GM19025 (cell line): ENCODE results near the gene MGLL.
"Not testable (repeated sequence)": the region's sequence is repeated elsewhere in the genome, so short reads cannot be mapped to it uniquely, and the experiment has no call there.

Experiments used
- ATAC-seq: cut with Tn5 transposase; IDR thresholded peaks from one replicate; pipeline ENCODE4 v1.9.1; 2021; ENCODE audit warnings: mild to moderate bottlenecking, low read depth, moderate library complexity; ENCODE audit not compliant: unreplicated experiment

MGLL gene

DNA sequence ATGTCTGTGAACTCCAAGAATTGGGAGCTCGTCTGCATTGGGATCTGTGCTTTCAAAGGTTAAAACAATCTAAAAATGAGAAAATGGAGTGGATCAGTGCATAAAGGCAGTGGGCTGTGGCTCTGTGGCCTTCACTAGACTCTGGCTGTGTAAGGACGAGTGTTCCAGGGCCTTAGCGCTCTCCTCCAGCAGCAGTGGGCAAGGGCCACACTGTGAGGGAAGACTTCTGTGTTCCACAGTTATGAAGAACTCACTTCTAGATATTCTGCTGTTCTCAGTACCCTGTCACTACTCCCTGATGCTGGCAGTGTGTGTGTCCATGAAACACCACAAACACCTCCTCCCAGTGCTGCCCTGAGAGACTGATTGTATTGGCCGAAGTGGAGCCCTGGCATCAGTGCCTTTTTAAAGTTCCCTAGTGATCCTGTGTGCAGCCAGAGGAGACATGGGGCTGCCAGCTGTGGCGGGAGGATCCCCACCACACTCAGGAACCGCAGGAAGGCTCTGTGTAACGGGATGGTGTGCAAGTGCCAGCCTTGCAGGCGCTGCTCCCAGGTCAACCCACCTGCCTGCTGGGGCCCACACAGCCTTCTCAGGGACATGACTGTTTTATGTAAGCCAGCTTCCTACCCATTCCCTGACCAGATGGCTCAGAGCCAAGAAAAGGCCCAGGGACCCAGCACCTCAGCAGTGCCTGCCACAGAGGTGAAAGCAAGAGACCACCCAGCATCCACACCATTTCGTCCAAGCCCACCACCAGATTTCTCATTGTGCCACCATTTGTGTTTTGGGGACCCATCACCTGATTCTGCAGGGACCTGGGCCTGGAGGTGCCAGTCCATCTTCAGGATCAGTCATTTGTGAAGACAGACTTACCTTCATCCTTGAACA lies 109.2 kb downstream of the MGLL start:
- no peak for ATAC-seq

DNA sequence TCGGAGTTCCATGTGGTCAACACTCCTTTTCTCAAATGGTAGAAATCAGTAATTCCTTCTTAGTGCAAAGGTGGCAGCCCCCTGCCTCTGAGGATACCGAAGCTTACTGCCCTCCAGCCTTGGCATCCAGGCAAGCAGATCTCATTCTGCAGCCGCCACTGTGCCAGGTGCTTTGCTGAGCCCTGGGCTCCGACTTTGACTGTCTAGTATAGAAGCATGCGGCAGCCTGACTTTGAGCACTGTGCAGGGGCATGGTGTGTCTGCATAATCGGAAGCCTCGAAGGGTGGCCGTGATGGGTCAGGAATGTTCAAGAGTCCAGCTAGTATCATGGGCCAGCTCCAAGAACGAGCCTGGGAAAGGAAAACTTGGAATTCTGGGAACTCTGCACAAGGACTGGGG lies 109.9 kb downstream of the MGLL start:
- ATAC-seq = no peak

DNA sequence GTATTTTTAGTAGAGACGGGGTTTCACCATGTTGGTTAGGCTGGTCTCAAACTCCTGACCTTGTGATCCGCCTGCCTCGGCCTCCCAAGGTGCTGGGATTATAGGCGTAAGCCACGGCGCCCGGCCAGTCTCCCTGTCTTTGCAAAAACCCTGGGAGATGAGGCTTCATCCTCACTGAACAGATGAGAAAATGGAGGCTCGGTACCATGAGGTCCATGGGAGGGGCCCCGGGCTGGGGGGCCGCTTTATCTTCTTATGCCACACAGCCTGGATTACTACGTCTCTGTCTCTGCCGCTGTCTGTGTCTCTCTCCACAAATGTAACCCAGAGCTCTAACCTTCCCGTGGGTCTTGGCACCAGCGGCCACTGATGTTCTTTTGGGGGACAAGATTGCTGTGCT lies 110.4 kb downstream of the MGLL start:
- ATAC-seq = no peak

DNA sequence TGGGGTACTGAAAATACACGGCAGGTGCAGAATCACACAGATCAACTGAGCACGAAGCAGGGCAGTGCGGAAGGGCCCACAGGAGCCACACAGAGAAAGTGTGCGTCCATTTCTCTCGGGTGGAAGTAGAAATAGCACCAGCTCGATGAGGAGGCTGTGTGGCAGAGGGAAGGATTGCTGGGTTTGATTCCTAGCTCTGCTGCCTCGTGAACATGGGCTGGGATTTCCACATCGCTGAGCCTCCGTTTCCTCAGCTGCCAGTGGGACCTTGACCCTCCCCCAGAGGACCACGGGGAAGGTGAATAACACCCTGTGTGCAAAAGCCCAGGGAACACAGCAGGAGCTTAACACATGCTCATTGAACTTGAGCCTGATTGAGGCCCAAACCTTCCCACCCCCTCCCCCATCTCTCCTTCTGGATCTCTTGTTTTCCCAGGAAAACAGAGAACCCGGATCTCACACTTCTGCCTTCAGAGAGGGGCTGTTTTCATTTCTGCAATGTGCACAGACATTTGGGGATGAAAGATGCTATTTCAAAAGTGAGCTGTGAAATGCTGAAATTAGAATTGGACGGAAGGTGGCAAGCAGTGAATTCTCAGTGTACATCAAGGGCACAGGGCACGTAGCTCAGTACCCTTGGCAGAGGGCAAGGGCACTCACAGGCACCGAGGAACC lies 111.2 kb downstream of the MGLL start:
- no peak for ATAC-seq

DNA sequence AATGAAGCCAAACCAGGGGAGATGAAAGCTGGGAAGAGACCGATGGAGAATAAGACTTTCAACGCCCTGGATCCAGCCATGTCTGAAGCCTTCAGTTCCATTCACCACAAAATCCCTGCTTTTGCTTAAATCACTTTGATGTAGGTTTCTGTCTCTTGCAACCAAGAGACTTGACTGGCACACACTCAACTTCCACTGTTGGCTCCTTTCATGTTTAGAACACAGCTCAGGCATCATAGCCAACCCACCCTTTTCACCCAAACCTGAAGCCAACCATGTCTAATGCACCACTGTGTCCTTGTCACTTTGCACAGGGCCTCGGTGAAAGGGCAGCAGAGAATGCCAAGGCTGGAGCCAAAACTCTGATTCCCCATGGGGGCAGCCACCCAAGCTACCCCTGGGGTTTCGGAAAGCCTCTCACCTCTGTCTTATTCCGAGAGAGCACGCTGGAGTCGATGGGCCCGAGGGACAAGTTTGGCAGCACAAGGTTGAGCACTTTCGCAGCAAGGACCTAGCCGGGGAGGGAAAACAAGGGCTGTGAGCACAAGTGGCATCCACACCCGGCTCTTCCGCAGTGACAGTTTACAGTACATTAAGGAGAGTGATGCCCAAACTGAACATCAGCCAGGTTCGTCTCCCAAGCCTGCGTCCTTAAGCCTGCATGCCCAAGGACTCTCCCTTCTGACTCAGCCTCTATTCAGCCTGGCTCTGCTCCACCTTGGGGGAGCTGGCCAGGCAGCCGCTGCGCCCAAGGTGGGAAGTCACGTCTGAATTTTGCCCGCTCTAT lies 112.0 kb downstream of the MGLL start:
- ATAC-seq = no peak

DNA sequence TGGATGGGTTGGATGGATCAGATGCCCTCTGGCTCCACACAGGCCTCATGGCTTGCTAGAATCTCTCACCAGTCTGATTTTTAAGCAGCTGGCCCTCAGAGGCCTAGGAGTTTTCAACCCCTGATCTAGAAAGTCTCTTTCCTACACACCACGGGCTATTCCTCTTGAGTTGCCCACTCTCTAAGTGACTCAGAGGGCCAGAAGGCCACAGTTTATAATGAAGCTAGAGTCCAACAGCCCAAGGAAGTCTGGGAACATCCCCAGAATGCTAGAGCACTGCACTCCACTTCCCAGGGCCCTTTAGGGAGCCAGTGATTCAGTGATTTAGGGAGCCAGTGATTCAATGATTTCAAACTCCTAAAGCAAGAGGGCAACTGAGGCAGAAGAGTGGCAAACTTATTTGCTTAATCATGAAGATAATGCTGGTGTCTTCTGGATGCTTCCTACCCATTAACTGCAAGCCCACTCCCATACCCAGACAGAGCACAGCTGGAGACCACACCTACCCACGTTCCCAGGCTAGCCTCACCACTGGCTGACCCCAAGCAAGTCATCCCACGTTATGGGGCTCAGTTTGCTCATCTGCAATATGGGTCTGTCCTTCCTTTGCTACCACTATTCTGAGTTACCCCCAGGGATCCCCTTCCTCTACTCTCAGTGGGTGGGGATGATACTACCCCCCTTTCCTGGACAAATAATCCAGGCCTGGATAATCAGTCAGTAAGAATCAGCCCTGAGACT lies 112.8 kb downstream of the MGLL start:
- ATAC-seq = no peak

DNA sequence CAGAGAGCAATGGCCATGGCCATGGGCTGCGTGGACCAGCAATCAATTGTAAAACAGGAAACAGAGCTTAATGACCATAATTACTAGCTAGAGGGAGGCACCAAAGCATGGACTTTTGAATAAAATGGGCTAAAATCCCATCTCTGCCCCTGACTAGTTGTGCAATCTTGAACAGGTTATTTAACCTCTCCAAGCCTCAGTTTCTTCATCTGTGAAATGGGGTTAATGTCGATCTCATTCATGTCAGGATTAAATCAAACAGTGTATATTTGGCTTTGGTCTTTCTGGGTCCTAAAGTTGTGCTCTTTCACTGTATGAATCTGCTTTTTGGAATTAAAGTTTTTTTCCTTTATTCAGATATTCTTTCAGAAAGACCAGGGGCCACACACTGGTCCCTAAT lies 113.5 kb downstream of the MGLL start:
- no peak for ATAC-seq

DNA sequence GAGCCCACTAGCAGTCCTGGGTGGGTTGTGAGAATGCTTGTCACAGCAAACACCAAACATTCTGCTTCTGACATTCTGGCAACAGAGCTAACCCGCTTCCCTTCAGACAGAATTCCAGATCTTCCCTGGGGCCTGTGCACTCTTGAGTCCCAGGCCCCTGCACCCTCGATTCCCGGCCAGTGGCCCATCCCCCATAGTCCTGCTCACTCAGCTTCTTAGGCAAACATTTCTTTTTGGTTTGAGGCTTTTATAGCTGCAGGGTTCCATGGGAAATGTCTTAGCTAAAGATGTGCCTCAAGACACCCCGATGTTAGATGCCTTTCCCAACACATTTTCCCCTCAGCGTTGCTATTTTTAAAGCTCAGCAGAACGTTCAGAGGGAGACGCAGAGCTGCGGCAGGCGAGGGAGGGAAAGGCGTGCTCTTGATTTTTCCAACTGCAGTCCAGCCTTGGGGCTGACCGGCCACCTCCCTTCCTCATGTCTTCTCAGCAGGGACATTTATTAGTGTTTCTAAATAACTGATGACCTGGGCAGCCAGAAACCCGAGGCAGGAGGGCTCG lies 114.4 kb downstream of the MGLL start:
- ATAC-seq = no peak

DNA sequence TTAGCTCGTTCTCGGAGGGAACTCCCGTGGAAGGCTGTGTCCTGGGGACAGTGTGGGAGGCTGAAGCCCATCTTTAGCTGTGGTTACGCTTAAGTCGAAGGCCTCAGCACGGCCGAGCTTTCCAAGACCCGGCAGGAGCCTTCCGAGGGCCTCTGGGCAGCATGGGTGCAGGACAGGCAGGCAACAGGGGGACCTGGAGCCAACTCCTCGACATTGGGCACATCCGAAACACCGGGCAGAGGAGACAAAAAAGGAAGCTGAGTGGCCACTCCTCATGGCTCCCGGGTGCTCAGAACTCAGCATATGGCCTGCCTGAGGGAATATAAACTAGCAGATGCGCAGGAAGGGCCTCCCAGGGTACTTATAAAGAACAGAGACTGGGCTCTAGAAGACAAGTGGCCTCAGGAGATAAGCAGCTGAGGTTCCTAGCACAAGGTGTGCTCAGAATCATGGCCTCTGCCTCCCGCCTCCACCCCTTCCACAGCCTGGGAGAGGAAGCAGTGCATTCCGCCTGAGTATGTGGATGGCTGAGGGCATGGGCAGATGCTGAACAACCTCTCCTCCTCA lies 115.4 kb downstream of the MGLL start:
- ATAC-seq = no peak

DNA sequence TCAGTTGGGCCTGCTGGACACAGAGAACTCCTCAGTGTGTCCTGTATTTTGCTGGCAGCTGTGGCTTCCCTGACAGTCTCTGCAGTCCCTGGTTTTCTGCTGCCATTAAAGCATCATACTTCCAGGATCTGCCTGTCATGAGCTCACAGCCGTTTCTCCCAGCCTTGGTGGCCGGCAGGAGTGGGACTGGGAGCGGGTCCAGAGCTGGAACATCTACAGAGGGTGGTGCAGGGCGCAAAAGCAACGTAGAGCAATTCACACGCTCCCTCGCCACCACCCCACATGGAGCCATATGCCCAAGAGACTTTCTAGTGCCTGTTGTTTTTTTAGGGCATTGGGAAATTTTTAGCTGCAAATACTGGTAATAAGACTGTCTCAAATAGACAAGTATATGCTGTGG lies 116.0 kb downstream of the MGLL start:
- no peak for ATAC-seq

DNA sequence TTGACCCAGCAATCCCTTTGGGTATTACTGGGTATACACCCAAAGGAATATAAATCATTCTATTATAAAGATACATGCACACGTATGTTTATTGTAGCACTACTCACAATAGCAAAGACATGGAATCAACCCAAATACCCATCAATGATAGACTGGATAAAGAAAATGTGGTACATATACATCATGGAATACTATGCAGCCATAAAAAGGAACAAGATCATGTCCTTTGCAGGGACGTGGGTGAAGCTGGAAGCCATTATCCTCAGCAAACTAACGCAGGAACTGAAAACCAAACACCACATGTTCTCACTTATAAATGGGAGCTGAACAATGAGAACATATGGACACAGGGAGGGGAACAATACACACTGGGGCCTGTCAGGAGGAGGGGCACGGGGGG lies 117.5 kb downstream of the MGLL start:
- not testable (repeated sequence) for ATAC-seq

DNA sequence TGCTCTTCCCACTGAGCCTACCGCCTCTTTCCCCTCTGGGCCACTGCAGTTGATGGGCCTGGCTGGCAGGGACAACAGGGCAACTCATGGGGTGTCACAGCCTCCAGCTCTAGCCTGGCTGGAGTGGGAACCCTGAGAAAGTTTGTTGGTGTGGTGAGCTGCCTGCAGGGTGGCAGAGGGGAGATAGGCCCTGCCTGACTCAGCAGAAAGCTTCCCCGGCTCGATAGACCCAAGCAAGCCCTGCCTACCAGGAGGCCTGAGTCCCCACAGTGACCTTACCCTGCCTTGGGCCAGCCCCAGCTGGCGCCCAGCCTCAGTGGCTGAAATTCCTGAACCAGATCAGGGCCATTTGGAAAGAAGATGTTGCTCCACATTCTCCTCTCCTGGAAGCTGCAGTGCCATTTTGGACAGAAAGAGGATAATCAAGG lies 120.2 kb downstream of the MGLL start:
- no peak for ATAC-seq

DNA sequence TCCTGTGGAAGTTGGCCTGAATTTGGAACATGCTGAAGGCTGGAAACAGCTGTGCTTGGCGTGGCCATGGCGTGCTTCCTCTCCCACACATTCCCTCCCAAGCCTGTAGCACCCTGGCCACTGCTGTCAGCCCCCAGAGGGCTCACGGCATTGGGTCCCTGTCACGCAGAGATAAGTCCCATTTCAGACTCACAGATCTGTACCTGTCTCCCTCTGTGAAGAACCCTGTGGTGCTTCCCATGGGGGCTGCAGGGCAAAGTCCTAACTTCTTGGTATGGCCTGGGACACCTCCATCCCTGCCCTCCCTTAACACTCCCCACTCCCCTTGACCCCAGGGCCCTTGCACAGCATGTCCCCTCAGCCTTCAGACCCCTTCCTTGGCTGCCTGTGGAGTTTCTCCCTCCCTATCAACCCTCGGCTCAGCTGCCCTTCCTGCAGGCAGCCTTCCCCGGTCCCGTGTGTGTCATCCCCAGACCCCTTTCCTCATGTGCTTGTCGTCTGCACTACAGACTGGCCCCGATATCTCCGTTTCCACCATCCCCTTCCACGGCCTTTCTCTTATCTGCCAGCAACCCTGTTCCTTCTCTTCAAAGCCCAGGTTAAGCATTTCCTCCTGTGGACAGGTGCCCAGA lies 120.9 kb downstream of the MGLL start:
- ATAC-seq = no peak

DNA sequence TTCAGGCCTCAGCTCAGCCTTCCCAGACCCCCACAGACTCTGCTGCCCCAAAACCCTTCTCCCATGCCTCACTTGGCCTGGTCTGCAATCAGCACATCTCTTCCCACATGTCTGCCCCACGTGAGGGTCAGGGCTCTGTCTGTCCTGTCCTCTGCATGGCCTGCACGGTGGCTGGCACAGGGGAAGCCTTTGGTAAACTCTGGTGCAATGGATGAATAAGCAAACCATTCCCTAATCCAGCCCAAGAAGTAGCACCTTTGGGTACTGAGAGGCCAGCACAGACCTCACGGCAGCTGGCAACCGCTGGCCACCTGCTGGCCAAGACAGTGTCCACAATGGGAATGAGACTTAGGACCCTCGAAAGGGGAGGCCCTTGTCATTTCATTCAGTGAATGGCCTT lies 121.9 kb downstream of the MGLL start:
- ATAC-seq = no peak

DNA sequence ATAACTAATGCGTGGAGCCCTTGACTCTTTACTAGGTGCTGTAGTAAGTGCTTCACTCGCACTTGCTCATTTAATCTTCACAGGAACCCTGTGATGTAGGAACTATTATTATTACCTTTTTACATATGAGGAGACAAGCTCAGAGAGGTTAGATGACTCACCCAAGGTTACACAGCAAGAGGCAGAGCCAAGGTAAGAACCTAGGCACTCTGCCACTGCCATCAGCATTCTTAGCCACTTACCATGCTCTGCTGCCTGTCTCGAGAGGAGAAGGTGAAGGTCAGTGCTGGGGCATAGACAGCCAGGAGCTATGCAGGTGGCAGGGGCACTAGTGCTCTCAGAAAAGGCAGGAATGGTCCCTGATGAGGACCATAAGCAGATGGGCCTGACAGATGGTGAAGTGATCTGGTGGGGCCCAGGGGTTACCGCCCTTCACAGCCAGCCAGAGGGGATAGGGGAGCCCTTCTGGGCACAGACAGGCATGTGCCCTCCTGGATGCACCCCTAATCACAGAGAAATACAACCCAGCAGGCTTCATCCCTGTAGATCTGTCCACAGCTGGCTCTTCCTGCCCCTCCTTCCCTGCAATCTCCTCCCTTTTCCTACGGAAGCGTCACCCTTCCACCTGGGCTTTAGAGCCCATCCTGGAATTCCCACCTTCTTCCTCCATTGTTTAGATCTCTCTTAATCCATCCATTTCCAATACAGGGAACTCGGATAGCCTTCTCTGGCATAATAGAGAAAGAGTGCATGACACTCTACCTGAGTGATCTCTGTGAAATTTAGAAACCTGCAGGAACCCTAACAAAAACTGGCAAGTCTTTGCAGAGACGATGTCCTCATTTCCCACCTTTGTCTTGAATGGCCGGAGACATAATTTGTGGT lies 122.7 kb downstream of the MGLL start:
- ATAC-seq = no peak

DNA sequence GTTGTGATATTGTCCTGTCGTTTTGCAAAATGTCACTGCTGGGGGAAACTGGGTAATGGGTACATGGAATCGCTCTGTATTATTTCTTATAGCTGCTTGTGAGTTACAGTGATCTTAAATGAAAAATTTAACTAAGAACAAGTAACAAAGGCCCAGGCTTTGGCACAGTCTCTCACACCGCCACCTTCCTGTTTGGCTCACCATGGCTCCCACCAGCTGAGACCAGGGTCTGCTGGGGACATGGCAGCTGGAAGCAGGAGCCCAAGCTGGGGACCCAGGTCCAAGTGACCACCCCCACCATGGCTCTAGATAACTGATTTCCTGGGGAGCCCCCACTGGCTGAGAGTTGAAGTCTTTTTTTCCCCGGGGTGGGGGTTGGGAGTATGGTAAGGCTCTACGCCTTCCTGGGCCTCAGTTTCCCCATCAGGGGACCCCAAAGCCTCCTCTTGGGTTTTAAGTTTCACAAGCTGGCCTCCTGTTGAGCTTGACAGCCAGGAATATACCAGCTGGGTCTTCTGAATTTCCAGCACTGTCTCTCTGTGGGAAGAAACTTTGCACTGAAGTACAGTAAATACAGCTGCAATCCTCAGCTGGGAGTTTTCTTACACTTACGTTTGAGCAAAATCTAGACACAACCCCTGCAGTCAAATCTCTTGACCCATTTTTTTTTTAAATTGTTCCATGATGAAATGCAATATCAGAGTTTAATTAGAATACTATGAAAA lies 123.5 kb downstream of the MGLL start:
- no peak for ATAC-seq

DNA sequence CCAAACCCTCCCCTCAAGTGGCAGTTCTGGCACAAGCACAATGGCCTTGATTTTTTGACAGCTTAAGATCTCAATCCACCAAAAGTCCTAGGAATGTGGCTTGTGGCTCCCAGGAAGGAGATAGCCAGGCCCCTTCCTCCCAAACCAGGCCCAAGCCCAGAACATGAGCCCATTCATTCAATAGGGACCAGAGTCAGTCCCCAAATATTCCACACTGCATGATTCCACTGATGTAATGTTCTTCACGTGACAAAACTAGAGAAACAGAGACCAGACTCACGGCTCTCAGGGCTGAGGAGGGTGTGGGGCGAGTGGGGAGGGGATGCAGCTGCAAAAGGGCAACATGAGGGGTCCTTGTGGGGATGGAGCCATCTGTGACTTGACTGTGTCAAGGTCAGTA lies 124.0 kb downstream of the MGLL start:
- no peak for ATAC-seq
